Stimulated activated CD8-positive, alpha-beta memory T cell treated with anti-CD3 and anti-CD28 coated beads, Interleukin-15, amount 100 ng/mL, for 1 hour (primary cell): Measurements from ENCODE around the gene NLGN2.

Experiments
- DNase-seq: peaks from one replicate; pipeline ENCODE4 v3.0.0-alpha.2; 2020; ENCODE audit warnings: low read depth

Gene NLGN2

GRCh38 chr17:7392696-7393612 is 14.7 kb upstream of the NLGN2 start:
- no peak for DNase-seq

DNA sequence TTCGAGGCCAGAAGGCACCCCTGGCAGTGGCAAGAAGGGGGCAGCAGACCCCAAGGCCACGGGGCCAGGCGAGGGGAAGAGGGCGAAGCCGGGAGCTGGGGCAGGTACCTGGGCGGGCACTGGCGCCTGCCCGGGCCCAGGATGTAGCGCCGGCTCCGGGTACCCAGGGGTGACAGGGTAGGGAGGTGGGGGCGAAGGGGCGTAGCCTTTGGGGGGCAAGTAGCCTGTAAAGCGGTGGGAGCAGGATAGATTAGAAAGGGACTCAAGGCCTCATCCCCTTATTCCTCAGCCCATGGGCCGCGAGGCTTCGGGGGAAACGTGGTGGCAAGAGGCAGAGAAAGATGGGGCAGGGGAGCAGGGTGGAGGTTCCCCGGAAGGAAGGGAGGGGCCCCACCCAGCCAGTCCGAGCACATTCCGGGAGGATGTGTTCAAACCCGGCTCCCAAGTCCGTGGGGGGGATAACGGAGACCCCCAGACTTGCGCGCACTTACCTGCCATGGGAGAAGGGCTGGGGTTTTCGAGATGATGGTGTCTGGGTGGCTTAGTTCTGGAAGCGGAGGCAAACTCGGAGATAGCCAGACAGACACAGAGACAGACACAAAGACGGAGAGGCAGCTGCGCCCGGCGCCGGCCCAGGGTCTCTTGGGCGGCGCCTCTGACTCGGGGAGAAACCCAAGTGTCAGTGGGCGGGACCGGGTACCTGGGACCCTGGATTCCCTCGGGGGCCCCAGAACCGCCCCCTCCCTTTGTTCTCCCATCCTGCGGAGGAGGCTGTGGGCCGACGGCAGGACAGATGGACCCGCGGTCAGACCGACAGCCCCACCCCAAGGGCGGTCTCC is 13.8 kb upstream of the NLGN2 start:
- DNase-seq: peak; percentile 30

DNA sequence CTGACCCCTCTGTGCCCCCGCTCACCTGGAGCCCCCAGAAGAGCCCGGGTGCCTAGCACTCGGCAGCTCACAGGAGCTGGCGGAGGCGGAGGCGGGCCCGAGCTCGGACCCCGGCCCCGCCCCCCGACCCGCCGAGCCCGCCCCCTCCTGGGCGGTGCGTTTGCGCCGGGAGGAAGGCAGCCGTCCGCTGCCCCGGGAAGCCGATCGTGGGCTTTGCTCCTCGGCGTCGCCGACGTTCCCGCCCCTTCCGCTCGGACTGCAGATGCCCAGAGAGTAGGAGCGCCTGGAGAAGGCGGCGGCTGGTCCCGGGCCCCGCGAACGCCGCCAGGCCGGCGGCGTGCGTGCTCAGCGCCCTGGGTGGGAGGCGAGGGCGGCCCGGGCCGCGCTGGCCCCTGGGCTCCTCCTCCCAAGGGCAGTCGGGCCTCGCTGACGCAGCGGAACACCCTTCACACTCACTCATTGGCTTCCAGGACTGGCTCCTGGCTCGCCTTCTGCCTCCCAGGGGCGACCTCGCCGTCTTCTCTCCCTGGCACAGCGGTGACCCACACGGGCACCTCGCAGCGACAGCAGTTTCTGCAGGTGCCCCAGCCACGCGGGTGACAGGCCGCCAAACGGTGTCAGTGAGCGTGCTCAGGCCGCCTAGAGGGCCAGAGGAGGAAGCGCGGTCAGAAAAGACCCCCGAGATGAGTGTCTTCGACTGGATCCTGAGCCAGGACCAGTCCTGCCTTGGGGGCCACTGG is 13.0 kb upstream of the NLGN2 start, which contains the start of gene PLSCR3:
Gene PLSCR3 (minus strand): TSS at position 74 of the 740 bp plus-strand sequence. CDS start 415 bp downstream, outside the sequence.
- peak; percentile 65 for DNase-seq

DNA sequence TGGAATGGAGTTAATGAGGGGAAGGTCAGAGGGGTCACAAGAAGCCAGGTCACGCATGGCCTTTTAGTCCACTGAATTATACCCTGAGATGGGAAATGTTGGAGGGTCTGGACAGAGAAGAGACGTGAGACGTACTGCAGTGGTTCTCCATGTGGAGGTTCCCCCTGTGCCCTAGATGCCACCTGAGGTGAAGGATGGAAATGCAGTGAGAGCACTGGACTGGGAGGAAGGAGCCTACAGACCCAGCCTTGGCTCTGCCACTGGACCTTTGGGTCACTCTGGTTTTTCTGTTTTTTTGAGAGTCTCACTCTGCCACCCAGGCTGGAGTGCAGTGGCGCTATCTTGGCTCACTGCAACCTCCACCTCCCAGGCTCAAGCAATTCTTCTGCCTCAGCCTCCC is 11.5 kb upstream of the NLGN2 start:
- no peak for DNase-seq

DNA sequence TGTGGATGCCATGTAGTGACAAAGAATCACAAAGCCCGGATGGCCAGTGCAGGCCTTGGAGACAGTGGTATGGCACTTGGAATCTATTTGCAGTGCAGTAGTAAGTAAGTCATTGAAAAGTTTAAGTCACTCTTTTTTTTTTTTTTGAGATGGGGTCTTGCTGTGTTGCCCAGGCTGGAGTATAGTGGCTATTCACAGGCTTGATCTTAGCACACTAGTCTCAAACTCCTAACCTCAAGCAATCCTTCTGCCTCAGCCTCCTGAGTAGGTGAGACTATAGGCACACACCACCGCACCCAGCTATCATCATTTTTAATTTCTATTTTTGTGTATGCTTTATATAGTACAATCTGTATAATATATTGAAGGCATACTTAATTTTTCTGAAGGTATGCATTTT is 9.0 kb upstream of the NLGN2 start:
- DNase-seq: no peak

GRCh38 chr17:7403043-7403726 is 4.5 kb upstream of the NLGN2 start:
- DNase-seq: no peak

- DNase-seq: no peak
Observed at GRCh38 chr17:7403727-7403976, 4.0 kb upstream of the NLGN2 start.

DNA sequence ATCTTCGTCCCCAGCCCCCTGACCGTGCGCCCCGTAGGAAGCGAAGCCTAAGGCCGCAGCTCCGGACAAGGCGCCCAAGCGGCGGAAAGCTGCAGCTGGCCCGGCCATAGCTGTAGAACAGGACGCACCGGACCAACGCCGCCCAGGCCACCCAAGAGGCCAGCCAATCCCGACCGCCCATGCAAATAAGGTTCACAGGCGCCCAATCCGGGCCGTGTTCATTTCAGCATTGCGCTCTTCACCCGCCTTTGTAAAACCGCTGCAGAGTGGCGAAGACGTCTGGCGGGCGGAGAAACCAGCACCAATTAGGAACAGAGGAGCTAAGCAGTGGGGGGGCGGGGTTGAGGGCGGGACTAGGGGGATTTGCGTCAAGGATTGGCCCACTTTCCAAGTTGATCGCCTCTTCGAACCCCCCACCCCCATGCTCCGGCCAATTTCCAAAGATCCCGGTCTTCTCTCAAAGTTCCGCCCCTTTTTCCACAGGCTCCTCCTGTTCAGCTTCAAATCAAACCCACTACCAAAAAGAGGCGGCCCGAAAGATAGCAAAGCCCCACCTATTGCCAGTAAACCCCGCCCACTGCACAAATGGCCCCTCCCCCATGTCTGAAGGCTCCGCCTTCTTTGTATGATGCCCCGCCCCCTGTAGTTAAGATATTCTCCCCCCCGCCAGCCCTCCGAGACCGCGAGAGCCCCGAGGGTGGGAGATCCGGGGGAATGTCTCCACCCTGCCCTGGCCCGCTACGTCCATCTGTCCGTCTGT is 3.5 kb upstream of the NLGN2 start, which contains the start of gene TMEM256:
Gene TMEM256 (minus strand): TSS at position 121 of the 760 bp plus-strand sequence. CDS start 13 bp downstream, at position 108.
- DNase-seq: peak; percentile 89

DNA sequence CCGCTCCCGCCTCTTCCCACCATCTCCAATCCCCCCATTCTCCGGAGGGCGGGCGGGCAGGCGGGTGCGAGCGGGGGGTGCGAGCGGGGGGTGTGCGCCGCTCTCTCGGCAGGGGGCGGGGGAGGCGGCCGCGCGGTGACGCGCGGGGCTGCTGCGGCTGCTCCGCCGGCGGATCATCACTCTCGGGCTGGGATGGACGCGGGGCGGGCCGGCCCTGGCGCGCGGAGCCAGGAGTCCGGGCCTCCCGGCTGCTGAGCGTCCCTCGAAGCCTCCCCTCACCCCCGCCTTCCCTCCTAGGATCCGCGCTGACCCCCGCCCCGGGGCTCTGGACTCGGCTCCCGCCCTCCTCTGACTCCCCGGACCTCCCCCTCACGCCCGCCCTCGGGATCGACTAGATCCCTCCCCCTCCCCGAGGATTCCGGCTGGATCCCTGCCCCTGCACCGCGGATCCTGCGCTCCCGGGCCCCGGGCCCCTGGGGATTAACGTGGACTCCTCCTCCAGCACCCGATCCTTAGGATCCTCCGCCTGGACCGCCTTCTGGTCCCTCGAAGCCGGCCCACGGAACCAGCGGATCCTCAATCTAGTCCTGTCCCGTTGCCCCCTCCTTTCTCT is 2.8 kb upstream of the NLGN2 start:
- DNase-seq: no peak

GRCh38 chr17:7405350-7406234 is 2.1 kb upstream of the NLGN2 start:
- DNase-seq: no peak

- DNase-seq: no peak
Observed at GRCh38 chr17:7406235-7406825, 1.3 kb upstream of the NLGN2 start.

DNA sequence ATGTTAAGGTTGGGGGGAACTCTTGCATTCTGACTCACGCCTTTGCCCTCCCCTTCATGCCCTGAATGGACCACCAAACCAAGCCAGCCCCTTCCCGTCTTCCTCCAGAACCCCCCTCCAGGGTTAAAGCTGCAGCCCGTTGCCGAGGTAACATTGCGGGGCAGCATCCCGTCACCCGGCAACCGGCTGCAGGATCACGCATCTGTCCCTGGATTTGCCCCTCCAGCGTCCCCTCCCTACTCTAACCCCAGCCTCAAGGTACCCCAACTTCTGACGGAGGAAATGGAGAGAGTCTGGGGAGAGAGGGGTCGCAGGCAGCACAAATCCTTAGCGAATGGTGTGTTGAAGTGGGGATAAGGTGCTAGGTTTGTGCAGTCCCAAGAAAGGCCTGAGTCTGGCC is 563 bp upstream of the NLGN2 start:
- DNase-seq: no peak

DNA sequence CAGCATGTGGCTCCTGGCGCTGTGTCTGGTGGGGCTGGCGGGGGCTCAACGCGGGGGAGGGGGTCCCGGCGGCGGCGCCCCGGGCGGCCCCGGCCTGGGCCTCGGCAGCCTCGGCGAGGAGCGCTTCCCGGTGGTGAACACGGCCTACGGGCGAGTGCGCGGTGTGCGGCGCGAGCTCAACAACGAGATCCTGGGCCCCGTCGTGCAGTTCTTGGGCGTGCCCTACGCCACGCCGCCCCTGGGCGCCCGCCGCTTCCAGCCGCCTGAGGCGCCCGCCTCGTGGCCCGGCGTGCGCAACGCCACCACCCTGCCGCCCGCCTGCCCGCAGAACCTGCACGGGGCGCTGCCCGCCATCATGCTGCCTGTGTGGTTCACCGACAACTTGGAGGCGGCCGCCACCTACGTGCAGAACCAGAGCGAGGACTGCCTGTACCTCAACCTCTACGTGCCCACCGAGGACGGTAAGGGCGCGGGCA is 645 bp downstream of the NLGN2 start:
- no peak for DNase-seq

- DNase-seq: no peak
Observed at GRCh38 chr17:7408863-7409262, 1.2 kb downstream of the NLGN2 start.

GRCh38 chr17:7409716-7410115 is 2.1 kb downstream of the NLGN2 start:
- DNase-seq: no peak

GRCh38 chr17:7410634-7411426 is 3.2 kb downstream of the NLGN2 start:
- no peak for DNase-seq

DNA sequence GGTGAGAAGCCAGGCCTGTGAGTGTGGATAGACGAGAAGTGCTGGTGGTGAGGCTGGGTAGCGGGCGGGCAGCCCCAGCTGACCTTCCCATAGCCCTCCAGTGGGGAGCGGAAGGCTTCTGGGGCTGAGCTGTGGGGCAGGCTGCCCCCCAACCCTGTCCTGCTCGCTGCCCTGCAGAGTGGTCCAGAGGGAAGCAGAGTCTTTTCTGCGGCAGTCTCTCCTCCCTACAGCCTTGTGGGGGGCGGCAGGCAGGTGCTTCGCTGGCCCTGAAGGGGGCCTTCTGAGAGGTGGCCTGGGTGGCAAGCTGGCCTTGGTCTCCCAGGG is 3.7 kb downstream of the NLGN2 start:
- no peak for DNase-seq

DNA sequence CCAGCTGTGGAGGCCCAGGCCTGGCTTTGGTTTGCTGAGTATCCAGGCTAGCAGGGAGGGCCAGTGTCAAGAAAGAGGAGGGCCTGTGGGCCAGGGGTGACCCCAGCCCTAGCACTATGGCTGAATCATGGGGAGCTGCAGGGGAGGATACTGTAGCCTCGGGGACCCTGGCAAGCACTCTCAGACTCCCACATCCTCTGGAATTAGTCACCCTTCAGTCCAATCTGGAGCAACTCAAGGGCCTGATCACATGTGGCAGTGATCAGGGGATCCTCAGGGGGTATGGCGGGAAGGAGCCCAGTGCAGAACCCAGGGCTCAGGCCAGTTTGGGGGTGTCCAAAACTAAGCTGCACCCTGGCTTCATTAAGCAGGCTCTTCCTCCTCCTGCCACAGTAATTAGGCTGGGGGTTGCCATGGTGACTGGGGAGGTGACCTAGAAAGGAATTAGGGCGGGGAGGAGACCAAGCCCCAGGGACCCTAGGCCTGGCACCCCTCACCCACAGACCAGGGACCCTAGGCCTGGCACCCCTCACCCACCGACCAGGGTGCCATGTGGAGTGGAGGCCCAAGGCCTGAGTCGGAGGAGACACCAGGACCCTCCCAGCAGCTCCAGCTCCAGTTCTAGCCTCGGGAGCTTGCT is 5.8 kb downstream of the NLGN2 start:
- DNase-seq: no peak
